Trophoblast cell (in vitro differentiated cells and primary cell): ENCODE data around the gene GPR65.
A peak's percentile ranks its signal among the peaks of the same experiment; 100 is the strongest.

Source experiments
- DNase-seq, 2 donors: peaks; one replicate each; pipeline ENCODE4 v3.0.0-alpha.2; 2016
- H2AFZ ChIP-seq: 2 replicates; pipeline ENCODE4 v1.6.1; 2013; ENCODE audit warnings: low read length, moderate library complexity, mild to moderate bottlenecking; ENCODE audit not compliant: insufficient read depth, poor library complexity
- H2AK5ac ChIP-seq: 2 replicates; pipeline ENCODE4 v1.6.1; 2013; ENCODE audit warnings: mild to moderate bottlenecking, low read length
- H2BK120ac ChIP-seq: 2 replicates; pipeline ENCODE4 v1.6.1; 2013; ENCODE audit warnings: low read length, mild to moderate bottlenecking, moderate library complexity; ENCODE audit not compliant: insufficient read depth, poor library complexity
- H2BK12ac ChIP-seq: 2 replicates; pipeline ENCODE4 v1.6.1; 2013; ENCODE audit warnings: mild to moderate bottlenecking, low read length, moderate library complexity
- H2BK5ac ChIP-seq: 2 replicates; pipeline ENCODE4 v1.6.1; 2013; ENCODE audit warnings: low read length, low read depth, moderate library complexity, mild to moderate bottlenecking; ENCODE audit not compliant: poor library complexity
- H3K14ac ChIP-seq: 2 replicates; pipeline ENCODE4 v1.6.1; 2013; ENCODE audit warnings: mild to moderate bottlenecking, low read length
- H3K18ac ChIP-seq: 2 replicates; pipeline ENCODE4 v1.6.1; 2013; ENCODE audit warnings: mild to moderate bottlenecking, low read length
- H3K23ac ChIP-seq: 2 replicates; pipeline ENCODE4 v1.6.1; 2013; ENCODE audit warnings: low read length
- H3K27ac ChIP-seq: 2 replicates; pipeline ENCODE4 v1.5.1; 2013; ENCODE audit warnings: low read depth, mild to moderate bottlenecking, inconsistent platforms, low read length, moderate library complexity
- H3K27me3 ChIP-seq: 2 replicates; pipeline ENCODE4 v1.6.1; 2013; ENCODE audit warnings: inconsistent platforms, mild to moderate bottlenecking, low read length, moderate library complexity; ENCODE audit not compliant: insufficient read depth
- H3K36me3 ChIP-seq, 2 experiments: 1 replicate in 1 of 2; 2 replicates in 1 of 2; pipeline ENCODE4 v1.6.1; 2013; ENCODE audit warnings: low read length in 2 of 2, mild to moderate bottlenecking in 2 of 2, moderate library complexity in 1 of 2; ENCODE audit not compliant: insufficient read depth in 2 of 2, control insufficient read depth in 1 of 2
- H3K4ac ChIP-seq: 2 replicates; pipeline ENCODE4 v1.6.1; 2013; ENCODE audit warnings: low read depth, mild to moderate bottlenecking, low read length, moderate library complexity
- H3K4me1 ChIP-seq, 2 experiments: 1 replicate in 1 of 2; 2 replicates in 1 of 2; pipeline ENCODE4 v1.6.1; 2013; ENCODE audit warnings: low read length in 2 of 2, mild to moderate bottlenecking in 2 of 2, moderate library complexity in 1 of 2; ENCODE audit not compliant: insufficient read depth in 2 of 2, control insufficient read depth in 1 of 2
- H3K4me2 ChIP-seq: 2 replicates; pipeline ENCODE4 v1.6.1; 2013; ENCODE audit warnings: inconsistent platforms, mild to moderate bottlenecking, low read length, moderate library complexity
- H3K4me3 ChIP-seq: 2 replicates; pipeline ENCODE4 v1.5.1; 2013; ENCODE audit warnings: mild to moderate bottlenecking, low read depth, low read length, inconsistent platforms
- H3K79me1 ChIP-seq: one replicate; pipeline ENCODE4 v1.6.1; 2013; ENCODE audit warnings: low read length
- H3K79me2 ChIP-seq: 2 replicates; pipeline ENCODE4 v1.6.1; 2013; ENCODE audit warnings: low read length, mild to moderate bottlenecking; ENCODE audit not compliant: control insufficient read depth, insufficient read depth, poor library complexity
- H3K9ac ChIP-seq: 2 replicates; pipeline ENCODE4 v1.6.1; 2013; ENCODE audit warnings: mild to moderate bottlenecking, low read length
- H3K9me3 ChIP-seq: 2 replicates; pipeline ENCODE4 v1.6.1; 2013; ENCODE audit warnings: low read depth, mild to moderate bottlenecking, control low read depth, inconsistent platforms, low read length; ENCODE audit not compliant: insufficient read depth
- H4K12ac ChIP-seq: 2 replicates; pipeline ENCODE4 v1.6.1; 2013; ENCODE audit warnings: low read depth, mild to moderate bottlenecking, low read length, moderate library complexity
- H4K8ac ChIP-seq: 2 replicates; pipeline ENCODE4 v1.6.1; 2013; ENCODE audit warnings: low read depth, mild to moderate bottlenecking, low read length, moderate library complexity
- H4K91ac ChIP-seq: one replicate; pipeline ENCODE4 v1.6.1; 2013; ENCODE audit warnings: low read depth, mild to moderate bottlenecking, low read length, moderate library complexity
- WGBS: extraction: QIAGEN DNeasy Blood & Tissue Kit; methylation state at CpG from one replicate; pipeline ENCODE4 v1.1.7; 2013; ENCODE audit warnings: missing lambda C conversion rate; ENCODE audit not compliant: insufficient read length, insufficient coverage; ENCODE audit errors: extremely low coverage; 5-methylcytosine and 5-hydroxymethylcytosine counted together

The GPR65 gene

DNA sequence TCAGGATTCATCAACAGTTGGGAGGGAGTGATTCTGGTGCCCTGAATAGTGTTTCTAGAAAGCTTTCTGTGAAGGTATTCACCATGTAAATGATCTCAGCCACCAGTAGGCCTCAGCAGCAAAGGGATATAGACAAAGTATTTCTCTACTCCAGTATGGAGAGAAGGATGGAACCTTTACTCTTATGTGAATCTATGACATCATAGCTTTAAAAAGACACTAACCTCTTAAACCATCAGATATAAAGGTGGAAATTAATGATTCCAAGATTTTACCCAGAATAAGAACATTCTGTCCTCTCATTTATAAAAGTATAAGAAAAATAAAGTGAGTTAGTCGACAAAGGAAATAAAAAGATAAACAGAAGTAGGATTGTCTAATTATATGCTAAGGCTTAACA is 4.6 kb downstream of the GPR65 start:
- no peak overlapping the region for H2BK5ac ChIP-seq
- H2BK120ac ChIP-seq, result no peak overlapping the region
- H4K91ac ChIP-seq, result no peak overlapping the region
- no peaks in the 10 kb centered on the region for H3K9me3 ChIP-seq
- no peak overlapping the region for H3K9ac ChIP-seq
- no peak overlapping the region for H3K4me2 ChIP-seq
- no peak overlapping the region for H4K12ac ChIP-seq
- no CpG with 5 or more reads among the region's 1 CpG for WGBS
- no peak overlapping the region for H2AFZ ChIP-seq
- H3K14ac ChIP-seq, result no peak overlapping the region
- no peaks in the 10 kb centered on the region for H3K79me1 ChIP-seq
- no peak overlapping the region for H2AK5ac ChIP-seq
- H3K4me3 ChIP-seq, result no peak overlapping the region
- no peak for DNase-seq
- H3K36me3 ChIP-seq, result no peaks in the 10 kb centered on the region
- no peaks in the 10 kb centered on the region for H3K27me3 ChIP-seq
- H3K23ac ChIP-seq, result no peak overlapping the region
- H3K27ac ChIP-seq, result no peak overlapping the region
- no peaks in the 10 kb centered on the region for H3K4me1 ChIP-seq
- no peak overlapping the region for H3K18ac ChIP-seq
- H3K79me2 ChIP-seq, result no peaks in the 10 kb centered on the region
- H2BK12ac ChIP-seq, result no peak overlapping the region
- H3K4ac ChIP-seq, result no peak overlapping the region
- no peak overlapping the region for H4K8ac ChIP-seq

DNA sequence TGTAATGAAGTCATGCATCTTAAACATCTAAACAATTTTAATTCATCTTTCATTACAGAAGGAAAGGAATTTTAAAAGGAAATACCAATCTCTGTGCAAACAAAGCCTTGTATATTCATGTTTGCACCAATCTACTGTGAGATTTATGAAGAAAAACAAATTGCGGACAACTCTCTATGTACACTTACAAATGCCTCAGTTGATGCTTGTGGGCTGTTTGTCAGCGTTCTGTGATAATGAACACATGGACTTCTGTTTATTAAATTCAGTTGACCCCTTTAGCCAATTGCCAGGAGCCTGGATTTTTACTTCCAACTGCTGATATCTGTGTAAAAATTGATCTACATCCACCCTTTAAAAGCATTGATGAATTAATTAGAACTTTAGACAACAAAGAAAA is 5.4 kb downstream of the GPR65 start:
- Histone ChIP-seq H3K18ac (no peak overlapping the region), H3K79me2 (no peaks in the 10 kb centered on the region), H4K12ac (no peak overlapping the region), H3K23ac (no peak overlapping the region), H4K91ac (no peak overlapping the region), H3K79me1 (no peaks in the 10 kb centered on the region), H4K8ac (no peak overlapping the region), H3K4me3 (no peak overlapping the region), H3K27ac (no peak overlapping the region), H3K14ac (no peak overlapping the region), H3K36me3 (no peaks in the 10 kb centered on the region), H3K9ac (no peak overlapping the region), H2BK120ac (no peak overlapping the region), H2BK12ac (no peak overlapping the region), H3K4ac (no peak overlapping the region), H2AFZ (no peak overlapping the region), H2BK5ac (no peak overlapping the region), H3K4me2 (no peak overlapping the region), H3K9me3 (no peaks in the 10 kb centered on the region), H2AK5ac (no peak overlapping the region), H3K27me3 (no peaks in the 10 kb centered on the region), H3K4me1 (no peaks in the 10 kb centered on the region)
- DNase-seq, result no peak
- no CpG with 5 or more reads among the region's 2 CpGs for WGBS

DNA sequence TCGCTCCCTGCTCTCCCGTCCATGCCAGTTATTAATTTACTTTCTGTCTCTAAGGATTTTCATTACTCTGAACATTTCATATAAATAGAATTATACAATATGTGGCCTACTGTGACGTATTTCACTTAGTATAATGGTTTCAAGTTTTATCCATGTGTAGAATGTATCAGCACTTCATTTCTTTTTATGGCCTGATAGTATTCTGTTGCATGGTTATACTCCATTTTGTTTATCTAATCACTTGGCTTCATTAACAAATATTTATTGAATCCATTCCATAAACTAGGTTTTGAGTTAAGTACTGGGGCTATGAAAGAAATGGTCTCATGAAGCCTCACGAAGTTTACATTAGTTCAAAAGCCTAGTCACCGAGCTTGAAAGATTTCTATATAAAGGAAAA is 7.6 kb downstream of the GPR65 start:
- no peak for DNase-seq
- WGBS, result no CpG with 5 or more reads among the region's 5 CpGs
- no peaks in the 10 kb centered on the region for H3K9me3 ChIP-seq

DNA sequence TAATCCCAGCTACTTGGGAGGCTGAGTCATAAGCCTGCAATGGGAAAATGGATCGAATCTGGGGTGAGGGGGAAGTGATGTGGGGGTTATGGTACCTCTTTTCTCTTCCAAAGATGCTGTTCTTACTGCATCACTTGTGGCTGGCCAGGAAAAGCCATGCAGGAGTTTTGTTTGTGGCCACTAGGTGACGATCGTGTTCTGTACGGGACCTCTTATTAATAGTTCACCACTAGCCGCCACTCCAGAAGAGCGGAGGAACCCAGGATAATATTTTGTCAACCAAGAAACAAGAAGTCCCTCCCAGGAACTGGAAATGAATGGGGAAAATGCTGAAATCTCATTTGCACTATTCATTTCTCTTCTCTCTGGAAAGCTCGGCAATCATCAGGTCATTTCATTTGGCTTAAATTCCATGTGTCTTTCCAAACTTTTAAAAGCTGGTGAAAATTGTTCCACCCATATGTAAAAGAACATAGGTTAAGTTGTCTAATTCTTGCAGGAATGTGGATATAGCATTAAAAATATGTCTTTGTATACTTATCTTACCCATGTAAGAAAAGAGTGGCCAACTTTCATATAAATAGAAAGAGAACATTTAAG is 8.9 kb downstream of the GPR65 start:
- H3K9ac ChIP-seq, result no peak overlapping the region
- no CpG with 5 or more reads among the region's 7 CpGs for WGBS
- no peak overlapping the region for H3K14ac ChIP-seq
- no peak overlapping the region for H2BK5ac ChIP-seq
- no peak overlapping the region for H4K12ac ChIP-seq
- H3K4ac ChIP-seq, result no peak overlapping the region
- no peak overlapping the region for H3K27ac ChIP-seq
- no peak overlapping the region for H2AFZ ChIP-seq
- H3K18ac ChIP-seq, result no peak overlapping the region
- H2AK5ac ChIP-seq, result no peak overlapping the region
- no peak overlapping the region for H3K23ac ChIP-seq
- H3K4me3 ChIP-seq, result no peak overlapping the region
- H4K8ac ChIP-seq, result no peak overlapping the region
- H3K9me3 ChIP-seq, result no peaks in the 10 kb centered on the region
- peak; percentile 60 to 75 for DNase-seq
- H3K4me2 ChIP-seq, result no peak overlapping the region
- H3K27me3 ChIP-seq, result no peaks in the 10 kb centered on the region
- H3K79me1 ChIP-seq, result no peaks in the 10 kb centered on the region
- H2BK12ac ChIP-seq, result no peak overlapping the region
- no peak overlapping the region for H4K91ac ChIP-seq
- no peaks in the 10 kb centered on the region for H3K79me2 ChIP-seq
- H3K36me3 ChIP-seq, result no peaks in the 10 kb centered on the region
- H3K4me1 ChIP-seq, result no peaks in the 10 kb centered on the region
- H2BK120ac ChIP-seq, result no peak overlapping the region

More for the DNA sequence above, 7.6 kb downstream of the GPR65 start:
- Histone ChIP-seq H3K36me3 (no peaks in the 10 kb centered on the region), H3K4ac (no peak overlapping the region), H4K12ac (no peak overlapping the region), H3K4me2 (no peak overlapping the region), H3K79me2 (no peaks in the 10 kb centered on the region), H3K14ac (no peak overlapping the region), H4K91ac (no peak overlapping the region), H2BK5ac (no peak overlapping the region), H2BK12ac (no peak overlapping the region), H4K8ac (no peak overlapping the region), H3K4me3 (no peak overlapping the region), H3K9ac (no peak overlapping the region), H3K27ac (no peak overlapping the region), H3K18ac (no peak overlapping the region), H2BK120ac (no peak overlapping the region), H2AK5ac (no peak overlapping the region), H3K27me3 (no peaks in the 10 kb centered on the region), H2AFZ (no peak overlapping the region), H3K79me1 (no peaks in the 10 kb centered on the region), H3K23ac (no peak overlapping the region), H3K4me1 (no peaks in the 10 kb centered on the region)
